K562 (cell line): ENCODE data around the gene TAF8. TPM values are rescaled to one million over a fixed set of nuclear protein-coding genes. Genes with fewer than 3 reads are reported as not detected.

Experiments
- MYC ChIP-seq, 2 experiments: fragments of 250-450 bp in 1 of 2; sonication (Bioruptor Pico) in 1 of 2; IDR thresholded peaks; 2 replicates each; pipeline versions ENCODE4 v1.5.1 to v1.6.1; 2012 to 2021; ENCODE audit warnings: low read depth in 2 of 2, borderline replicate concordance in 1 of 2, improper control_type of control experiment in 1 of 2, low read length in 1 of 2, mild to moderate bottlenecking in 1 of 2, moderate library complexity in 1 of 2
- SMAD2 ChIP-seq: fragments of 150-350 bp; IDR thresholded peaks from 2 replicates; pipeline ENCODE4 v1.6.1; 2014; ENCODE audit warnings: low read depth, mild to moderate bottlenecking, low read length
- ZNF398 ChIP-seq: fragments of 250-450 bp; sonication (Bioruptor Pico); IDR thresholded peaks from 2 replicates; pipeline ENCODE4 v1.8.0; 2021; ENCODE audit warnings: moderate library complexity, mild to moderate bottlenecking, inconsistent platforms
- ZNF609 ChIP-seq: sonication (generic); formaldehyde crosslinking; IDR thresholded peaks from 2 replicates; pipeline ENCODE4 v1.8.1; 2023; ENCODE audit warnings: missing genetic modification reagents, mild to moderate bottlenecking, borderline replicate concordance
- ZNF77 ChIP-seq: fragments of 250-450 bp; sonication (Bioruptor Pico); IDR thresholded peaks from 2 replicates; pipeline ENCODE4 v1.5.0; 2020
- polyA plus RNA-seq, 8 experiments: library from polyadenylated mRNA; depleted of rRNA in 4 of 8; stranded (reverse) in 5 of 8; unstranded in 3 of 8; fragments of >200 nt; fragmentation: Nextera tagmentation in 2 of 8; fragmentation: Illumina TruSeq in 1 of 8; extraction: Ambion mirVana in 2 of 8; extraction: Trizol in 1 of 8; gene quantifications; 2 replicates each; pipeline versions ENCODE4 v1.2.1 to v1.2.3, GENCODE V29; 2011 to 2014; ENCODE audit warnings: inconsistent platforms in 1 of 8, missing spikeins in 1 of 8
- total RNA-seq, 7 experiments: library from RNA; depleted of rRNA in 6 of 7; stranded (reverse); fragments of >200 nt in 6 of 7; fragmentation: Illumina TruSeq in 2 of 7; extraction: Trizol in 2 of 7; gene quantifications; 2 replicates each; pipeline versions ENCODE4 v1.2.1 to v1.2.3, GENCODE V29; 2011 to 2021; ENCODE audit warnings: low replicate concordance in 1 of 7
- TF ChIP-seq, protein P1 (sequence below): fragments of 450-650 bp; IDR thresholded peaks from 2 replicates; pipeline ENCODE4 v1.6.1; 2017; ENCODE audit warnings: antibody characterized with exemption, mild to moderate bottlenecking
- TF ChIP-seq, protein P2 (sequence below): fragments of 250-450 bp; sonication (Bioruptor Pico); IDR thresholded peaks from 2 replicates; pipeline ENCODE4 v1.9.0; 2021; ENCODE audit warnings: mild to moderate bottlenecking
- TF ChIP-seq, protein P3 (sequence below): fragments of 250-450 bp; sonication (Bioruptor Pico); IDR thresholded peaks from 2 replicates; pipeline ENCODE4 v1.4.0; 2020

TAF8 gene
- total and polyA plus RNA-seq, 9 of the 15 experiments (the other 6 are each of a cell fraction or from before 2014, with no cell fraction given) = 29.4 to 84.0 (median 52.6) TPM

- TF ChIP-seq, protein P1, sequence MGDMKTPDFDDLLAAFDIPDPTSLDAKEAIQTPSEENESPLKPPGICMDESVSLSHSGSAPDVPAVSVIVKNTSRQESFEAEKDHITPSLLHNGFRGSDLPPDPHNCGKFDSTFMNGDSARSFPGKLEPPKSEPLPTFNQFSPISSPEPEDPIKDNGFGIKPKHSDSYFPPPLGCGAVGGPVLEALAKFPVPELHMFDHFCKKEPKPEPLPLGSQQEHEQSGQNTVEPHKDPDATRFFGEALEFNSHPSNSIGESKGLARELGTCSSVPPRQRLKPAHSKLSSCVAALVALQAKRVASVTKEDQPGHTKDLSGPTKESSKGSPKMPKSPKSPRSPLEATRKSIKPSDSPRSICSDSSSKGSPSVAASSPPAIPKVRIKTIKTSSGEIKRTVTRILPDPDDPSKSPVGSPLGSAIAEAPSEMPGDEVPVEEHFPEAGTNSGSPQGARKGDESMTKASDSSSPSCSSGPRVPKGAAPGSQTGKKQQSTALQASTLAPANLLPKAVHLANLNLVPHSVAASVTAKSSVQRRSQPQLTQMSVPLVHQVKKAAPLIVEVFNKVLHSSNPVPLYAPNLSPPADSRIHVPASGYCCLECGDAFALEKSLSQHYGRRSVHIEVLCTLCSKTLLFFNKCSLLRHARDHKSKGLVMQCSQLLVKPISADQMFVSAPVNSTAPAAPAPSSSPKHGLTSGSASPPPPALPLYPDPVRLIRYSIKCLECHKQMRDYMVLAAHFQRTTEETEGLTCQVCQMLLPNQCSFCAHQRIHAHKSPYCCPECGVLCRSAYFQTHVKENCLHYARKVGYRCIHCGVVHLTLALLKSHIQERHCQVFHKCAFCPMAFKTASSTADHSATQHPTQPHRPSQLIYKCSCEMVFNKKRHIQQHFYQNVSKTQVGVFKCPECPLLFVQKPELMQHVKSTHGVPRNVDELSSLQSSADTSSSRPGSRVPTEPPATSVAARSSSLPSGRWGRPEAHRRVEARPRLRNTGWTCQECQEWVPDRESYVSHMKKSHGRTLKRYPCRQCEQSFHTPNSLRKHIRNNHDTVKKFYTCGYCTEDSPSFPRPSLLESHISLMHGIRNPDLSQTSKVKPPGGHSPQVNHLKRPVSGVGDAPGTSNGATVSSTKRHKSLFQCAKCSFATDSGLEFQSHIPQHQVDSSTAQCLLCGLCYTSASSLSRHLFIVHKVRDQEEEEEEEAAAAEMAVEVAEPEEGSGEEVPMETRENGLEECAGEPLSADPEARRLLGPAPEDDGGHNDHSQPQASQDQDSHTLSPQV = peak; percentile 98
- TF ChIP-seq, protein P2, sequence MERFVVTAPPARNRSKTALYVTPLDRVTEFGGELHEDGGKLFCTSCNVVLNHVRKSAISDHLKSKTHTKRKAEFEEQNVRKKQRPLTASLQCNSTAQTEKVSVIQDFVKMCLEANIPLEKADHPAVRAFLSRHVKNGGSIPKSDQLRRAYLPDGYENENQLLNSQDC (CRISPR knock-in tag) = no peak
- TF ChIP-seq ZNF609 (no peak; the same call in 1 of the 2 replicates), MYC (IDR thresholded peaks at IDR 0.05; ENCODE audit: low read depth, low read length) (peak; percentile 72), MYC (CRISPR knock-in tag; IDR thresholded peaks at IDR 0.05; ENCODE audit: borderline replicate concordance, low read depth) (no peak), ZNF398 (no peak), ZNF77 (CRISPR knock-in tag) (no peak), SMAD2 (no peak)
- TF ChIP-seq, protein P3, sequence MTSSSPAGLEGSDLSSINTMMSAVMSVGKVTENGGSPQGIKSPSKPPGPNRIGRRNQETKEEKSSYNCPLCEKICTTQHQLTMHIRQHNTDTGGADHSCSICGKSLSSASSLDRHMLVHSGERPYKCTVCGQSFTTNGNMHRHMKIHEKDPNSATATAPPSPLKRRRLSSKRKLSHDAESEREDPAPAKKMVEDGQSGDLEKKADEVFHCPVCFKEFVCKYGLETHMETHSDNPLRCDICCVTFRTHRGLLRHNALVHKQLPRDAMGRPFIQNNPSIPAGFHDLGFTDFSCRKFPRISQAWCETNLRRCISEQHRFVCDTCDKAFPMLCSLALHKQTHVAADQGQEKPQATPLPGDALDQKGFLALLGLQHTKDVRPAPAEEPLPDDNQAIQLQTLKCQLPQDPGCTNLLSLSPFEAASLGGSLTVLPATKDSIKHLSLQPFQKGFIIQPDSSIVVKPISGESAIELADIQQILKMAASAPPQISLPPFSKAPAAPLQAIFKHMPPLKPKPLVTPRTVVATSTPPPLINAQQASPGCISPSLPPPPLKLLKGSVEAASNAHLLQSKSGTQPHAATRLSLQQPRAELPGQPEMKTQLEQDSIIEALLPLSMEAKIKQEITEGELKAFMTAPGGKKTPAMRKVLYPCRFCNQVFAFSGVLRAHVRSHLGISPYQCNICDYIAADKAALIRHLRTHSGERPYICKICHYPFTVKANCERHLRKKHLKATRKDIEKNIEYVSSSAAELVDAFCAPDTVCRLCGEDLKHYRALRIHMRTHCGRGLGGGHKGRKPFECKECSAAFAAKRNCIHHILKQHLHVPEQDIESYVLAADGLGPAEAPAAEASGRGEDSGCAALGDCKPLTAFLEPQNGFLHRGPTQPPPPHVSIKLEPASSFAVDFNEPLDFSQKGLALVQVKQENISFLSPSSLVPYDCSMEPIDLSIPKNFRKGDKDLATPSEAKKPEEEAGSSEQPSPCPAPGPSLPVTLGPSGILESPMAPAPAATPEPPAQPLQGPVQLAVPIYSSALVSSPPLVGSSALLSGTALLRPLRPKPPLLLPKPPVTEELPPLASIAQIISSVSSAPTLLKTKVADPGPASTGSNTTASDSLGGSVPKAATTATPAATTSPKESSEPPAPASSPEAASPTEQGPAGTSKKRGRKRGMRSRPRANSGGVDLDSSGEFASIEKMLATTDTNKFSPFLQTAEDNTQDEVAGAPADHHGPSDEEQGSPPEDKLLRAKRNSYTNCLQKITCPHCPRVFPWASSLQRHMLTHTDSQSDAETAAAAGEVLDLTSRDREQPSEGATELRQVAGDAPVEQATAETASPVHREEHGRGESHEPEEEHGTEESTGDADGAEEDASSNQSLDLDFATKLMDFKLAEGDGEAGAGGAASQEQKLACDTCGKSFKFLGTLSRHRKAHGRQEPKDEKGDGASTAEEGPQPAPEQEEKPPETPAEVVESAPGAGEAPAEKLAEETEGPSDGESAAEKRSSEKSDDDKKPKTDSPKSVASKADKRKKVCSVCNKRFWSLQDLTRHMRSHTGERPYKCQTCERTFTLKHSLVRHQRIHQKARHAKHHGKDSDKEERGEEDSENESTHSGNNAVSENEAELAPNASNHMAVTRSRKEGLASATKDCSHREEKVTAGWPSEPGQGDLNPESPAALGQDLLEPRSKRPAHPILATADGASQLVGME (CRISPR knock-in tag) = 0 out of 2 replicates have a peak, but pooled peaks have one; percentile 27
Observed at GRCh38 chr6:42104095-42104803, 53.9 kb downstream of the TAF8 start (continued).
